Skeletal muscle tissue (tissue), 4 donors: Measurements from ENCODE around the gene GXYLT1. TPM values are rescaled to one million over a fixed set of nuclear protein-coding genes. Genes with fewer than 3 reads are reported as not detected.

Experiments used
- H3K27ac ChIP-seq: one replicate; pipeline ENCODE4 v1.7.0; 2013; ENCODE audit warnings: mild to moderate bottlenecking, low read depth, low read length, inconsistent platforms
- H3K27me3 ChIP-seq, 3 donors: one replicate each; pipeline ENCODE4 v1.7.0; 2013; ENCODE audit warnings: low read length in 3 of 3; ENCODE audit not compliant: control insufficient read depth in 3 of 3, insufficient read depth in 3 of 3
- H3K36me3 ChIP-seq, 3 donors: one replicate each; pipeline ENCODE4 v1.7.0; 2013; ENCODE audit warnings: low read length in 3 of 3; ENCODE audit not compliant: control insufficient read depth in 3 of 3, insufficient read depth in 3 of 3
- H3K4me1 ChIP-seq, 3 donors: one replicate each; pipeline ENCODE4 v1.7.0; 2013; ENCODE audit warnings: low read length in 3 of 3, mild to moderate bottlenecking in 3 of 3; ENCODE audit not compliant: control insufficient read depth in 3 of 3, insufficient read depth in 3 of 3
- H3K4me3 ChIP-seq, 3 donors: one replicate each; pipeline ENCODE4 v1.7.0; 2013; ENCODE audit warnings: low read length in 3 of 3
- H3K9ac ChIP-seq, 3 donors: one replicate each; pipeline ENCODE4 v1.7.0; 2013; ENCODE audit warnings: low read length in 3 of 3, mild to moderate bottlenecking in 3 of 3, moderate library complexity in 2 of 3, low read depth in 1 of 3
- H3K9me3 ChIP-seq, 3 donors: one replicate each; pipeline ENCODE4 v1.7.0; 2013; ENCODE audit warnings: low read length in 3 of 3; ENCODE audit not compliant: control insufficient read depth in 3 of 3
- total RNA-seq: library from RNA; depleted of rRNA; stranded (reverse); fragments of >200 nt; gene quantifications from one replicate; pipeline ENCODE4 v1.2.3, GENCODE V29; 2014
- donor health status: Osteomylitis.

GXYLT1 gene
- total RNA-seq, 1 donor from 2014 or later = 11.5 TPM

DNA sequence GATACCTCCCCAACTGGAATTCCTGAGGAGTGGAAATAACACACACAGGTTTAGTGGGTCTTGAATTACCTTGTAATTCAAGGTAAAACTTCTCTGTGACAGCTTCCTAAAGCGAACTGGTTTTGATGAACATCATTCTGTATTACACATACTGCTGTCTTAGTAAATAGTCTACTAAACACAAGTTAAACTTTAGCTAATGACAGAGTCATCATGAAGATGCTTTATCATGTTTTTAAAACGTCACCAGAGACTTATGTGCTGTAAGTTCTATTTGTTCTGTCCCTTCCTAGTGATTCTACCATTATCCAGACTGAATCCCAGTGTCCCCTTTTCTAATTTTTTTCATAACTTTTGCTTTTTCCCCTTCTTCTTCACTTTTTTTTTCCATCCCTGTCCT, 11.6 kb upstream of the GXYLT1 start:
- Histone ChIP-seq H3K4me1 (no peaks in the 10 kb centered on the region), H3K36me3 (peaks cover 3 to 10% (median 6%) of the 10 kb centered on the region in 3 donors), H3K4me3 (no peak overlapping the region), H3K9ac (no peak overlapping the region), H3K9me3 (no peaks in the 10 kb centered on the region), H3K27me3 (no peaks in the 10 kb centered on the region), H3K27ac (no peak overlapping the region)

DNA sequence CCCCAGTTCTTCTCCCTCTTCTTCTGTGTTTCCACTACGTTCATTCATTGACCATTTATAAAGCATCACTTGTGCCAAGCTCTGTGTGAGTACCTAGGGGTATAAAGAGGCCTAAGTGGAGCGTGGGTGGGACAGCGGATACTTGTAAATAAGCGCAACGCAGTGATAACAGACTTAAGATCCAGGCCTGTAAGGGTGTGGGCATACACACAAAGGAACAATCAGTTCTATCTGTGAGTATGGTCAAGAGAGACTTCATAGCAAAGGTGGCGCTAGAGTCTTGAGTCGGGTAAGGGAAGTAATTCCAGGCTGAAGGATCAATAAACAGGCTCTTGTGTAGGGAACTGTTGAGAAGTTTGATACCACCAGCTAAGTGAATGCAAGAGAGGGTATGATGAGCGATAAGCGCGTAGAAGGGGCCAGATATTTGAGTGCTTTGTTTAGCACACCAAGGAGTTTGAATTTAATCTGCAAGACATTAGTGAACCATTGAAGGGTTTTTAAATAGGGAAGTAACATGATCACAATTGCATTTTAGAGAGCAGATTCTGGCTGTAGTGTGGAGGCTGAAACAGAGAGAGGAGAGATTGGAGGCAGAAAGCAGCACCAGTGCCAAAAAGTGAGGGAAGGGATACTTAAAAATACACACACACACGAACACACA, 1.0 kb upstream of the GXYLT1 start:
- Histone ChIP-seq H3K9me3 (no peaks in the 10 kb centered on the region), H3K27me3 (no peaks in the 10 kb centered on the region), H3K9ac (no peak overlapping the region), H3K4me1 (peaks cover 2 to 18% (median 13%) of the 10 kb centered on the region in 3 donors), H3K4me3 (peak overlapping the region in 1 of 3 donors; percentile 90), H3K36me3 (no peaks in the 10 kb centered on the region), H3K27ac (peak overlapping the region; percentile 77)

DNA sequence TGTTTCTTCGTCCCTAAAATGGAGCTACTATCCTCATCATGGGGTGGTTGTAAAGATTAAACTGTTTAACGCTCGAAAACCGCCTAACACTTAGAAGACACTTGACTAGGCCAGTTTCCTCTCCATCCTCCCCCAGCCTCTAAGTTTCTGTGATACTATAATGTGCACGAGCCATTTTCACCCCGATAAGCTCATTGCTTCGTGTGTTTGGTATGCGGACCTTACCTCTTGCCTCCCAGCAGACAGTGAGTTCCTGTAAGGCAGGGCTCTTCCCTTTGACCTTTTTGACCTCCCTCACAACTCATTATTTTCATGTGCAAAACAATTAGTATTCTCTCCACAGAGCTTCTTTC, 499 bp upstream of the GXYLT1 start:
- Histone ChIP-seq H3K9ac (peak overlapping the region; percentile 81 to 85 (median 85)), H3K4me3 (peak overlapping the region; percentile 82 to 90 (median 89)), H3K27ac (peak overlapping the region; percentile 77), H3K36me3 (no peaks in the 10 kb centered on the region), H3K9me3 (no peaks in the 10 kb centered on the region), H3K4me1 (peaks cover 2 to 18% (median 13%) of the 10 kb centered on the region in 3 donors), H3K27me3 (no peaks in the 10 kb centered on the region)

GRCh38 chr12:42144158-42144407, 591 bp downstream of the GXYLT1 start:
- Histone ChIP-seq H3K27me3 (no peaks in the 10 kb centered on the region), H3K36me3 (no peaks in the 10 kb centered on the region), H3K9ac (peak overlapping the region; percentile 78 to 85 (median 81)), H3K9me3 (no peaks in the 10 kb centered on the region), H3K27ac (peak overlapping the region; percentile 77), H3K4me1 (peaks cover 2 to 18% (median 13%) of the 10 kb centered on the region in 3 donors), H3K4me3 (peak overlapping the region; percentile 75 to 89 (median 82))

- Histone ChIP-seq H3K9me3 (no peaks in the 10 kb centered on the region), H3K27ac (peak overlapping the region; percentile 77), H3K4me3 (peak overlapping the region; percentile 75 to 89 (median 82)), H3K4me1 (peaks cover 2 to 18% (median 13%) of the 10 kb centered on the region in 3 donors), H3K27me3 (no peaks in the 10 kb centered on the region), H3K9ac (peak overlapping the region; percentile 78 to 85 (median 81)), H3K36me3 (no peaks in the 10 kb centered on the region)
Measured at GRCh38 chr12:42143452-42144157, 1.1 kb downstream of the GXYLT1 start.

GRCh38 chr12:42141981-42142606, 2.6 kb downstream of the GXYLT1 start:
- no peaks in the 10 kb centered on the region for H3K9me3 ChIP-seq

DNA sequence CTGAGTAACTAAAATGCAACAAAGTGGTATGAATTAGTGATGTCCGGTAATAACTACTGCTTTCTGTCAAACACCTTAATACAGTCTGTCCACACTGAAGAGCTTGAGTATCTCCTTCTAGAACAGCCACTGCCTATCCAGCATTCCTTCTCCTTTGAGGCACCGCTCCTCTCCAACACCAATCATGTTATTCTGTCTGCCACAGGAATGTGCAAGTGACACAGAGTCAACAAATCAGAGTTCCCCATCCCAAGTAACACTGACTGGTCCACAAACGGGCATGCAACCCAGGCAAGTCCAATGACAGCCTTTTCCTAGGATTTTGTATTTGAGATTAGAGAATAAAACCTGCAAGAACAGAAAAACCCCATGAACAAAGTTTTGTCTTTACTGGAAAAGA, 3.8 kb downstream of the GXYLT1 start:
- Histone ChIP-seq H3K4me1 (peaks cover 2 to 23% (median 13%) of the 10 kb centered on the region in 3 donors), H3K9ac (no peak overlapping the region), H3K4me3 (no peak overlapping the region), H3K27me3 (no peaks in the 10 kb centered on the region), H3K27ac (no peak overlapping the region), H3K9me3 (no peaks in the 10 kb centered on the region), H3K36me3 (no peaks in the 10 kb centered on the region)

More at GRCh38 chr12:42141981-42142606, 2.6 kb downstream of the GXYLT1 start:
- H3K27me3 ChIP-seq = no peaks in the 10 kb centered on the region
- H3K9ac ChIP-seq = no peak overlapping the region
- no peak overlapping the region for H3K4me3 ChIP-seq
- H3K27ac ChIP-seq = no peak overlapping the region
- no peaks in the 10 kb centered on the region for H3K36me3 ChIP-seq
- H3K4me1 ChIP-seq = peaks cover 2 to 23% (median 13%) of the 10 kb centered on the region in 3 donors

DNA sequence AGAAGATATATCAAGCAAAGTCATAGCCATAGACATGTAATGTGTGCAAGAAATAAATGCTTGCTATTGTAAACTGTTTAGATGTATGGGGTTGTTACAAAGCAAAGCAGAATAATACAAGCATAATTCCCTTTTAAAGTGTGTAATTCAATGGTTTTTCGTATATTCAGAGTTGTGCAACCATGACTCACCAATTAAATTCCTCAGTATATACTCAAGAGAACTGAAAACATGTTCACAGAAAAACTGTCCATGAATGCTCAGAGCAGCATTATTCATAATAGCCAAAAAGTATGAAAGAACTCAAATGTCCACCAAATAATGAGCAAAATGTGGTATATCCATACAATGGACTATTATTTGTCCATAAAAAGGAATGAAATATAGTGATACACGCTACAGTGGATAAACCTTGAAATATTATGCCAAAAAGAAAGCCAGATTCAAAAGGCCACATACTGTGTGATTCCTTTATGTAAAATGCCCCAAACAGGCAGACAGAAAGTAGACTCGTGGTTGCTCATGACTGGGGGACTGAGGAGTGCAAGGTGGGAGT, 9.3 kb downstream of the GXYLT1 start:
- Histone ChIP-seq H3K4me3 (no peak overlapping the region), H3K27ac (no peak overlapping the region), H3K9me3 (no peaks in the 10 kb centered on the region), H3K4me1 (peaks cover 0 to 12% (median 3%) of the 10 kb centered on the region in 3 donors), H3K9ac (no peak overlapping the region), H3K27me3 (no peaks in the 10 kb centered on the region), H3K36me3 (no peaks in the 10 kb centered on the region)

- Histone ChIP-seq H3K9me3 (no peaks in the 10 kb centered on the region), H3K4me3 (no peak overlapping the region), H3K4me1 (peaks cover 3 to 8% (median 3%) of the 10 kb centered on the region in 3 donors), H3K36me3 (no peaks in the 10 kb centered on the region), H3K9ac (peak overlapping the region in 2 of 3 donors; percentile 30 to 36), H3K27me3 (no peaks in the 10 kb centered on the region), H3K27ac (peak overlapping the region; percentile 12)
Measured at GRCh38 chr12:42130672-42131402, 13.8 kb downstream of the GXYLT1 start.
